Type B pancreatic cell (in vitro differentiated cells): ENCODE measurements around the gene SEMA4D. TPM values are rescaled to one million over a fixed set of nuclear protein-coding genes. Genes with fewer than 3 reads are reported as not detected.

Experiments
- DNase-seq: peaks from one replicate; pipeline ENCODE4 v3.0.0; 2021; ENCODE audit warnings: mixed read lengths; ENCODE audit not compliant: unreplicated experiment; ENCODE audit errors: extremely low spot score
- H3K27ac Mint-ChIP-seq: 2 replicates; pipeline ENCODE4 v1.8.0; 2021; ENCODE audit warnings: mild to moderate bottlenecking, mixed read lengths
- H3K27me3 Mint-ChIP-seq: 2 replicates; pipeline ENCODE4 v1.8.0; 2021; ENCODE audit warnings: mixed read lengths
- H3K36me3 Mint-ChIP-seq: 2 replicates; pipeline ENCODE4 v1.8.0; 2021; ENCODE audit warnings: mixed read lengths
- H3K4me1 Mint-ChIP-seq: one replicate; pipeline ENCODE4 v1.8.0; 2021; ENCODE audit warnings: mixed read lengths; ENCODE audit not compliant: unreplicated experiment
- H3K4me3 Mint-ChIP-seq: 2 replicates; pipeline ENCODE4 v1.8.0; 2021; ENCODE audit warnings: mild to moderate bottlenecking, mixed read lengths
- H3K9me3 Mint-ChIP-seq: 2 replicates; pipeline ENCODE4 v1.8.0; 2021; ENCODE audit warnings: mixed read lengths
- total RNA-seq: library from RNA; stranded (reverse); gene quantifications from 2 replicates; pipeline ENCODE4 v1.2.1, GENCODE V29; 2021; ENCODE audit warnings: low replicate concordance
- TF ChIP-seq, protein P1 (sequence below): fragments of 200-600 bp; sonication (generic); conservative IDR thresholded peaks from 2 replicates; pipeline ENCODE4 v1.5.0; 2021; ENCODE audit warnings: antibody characterized with exemption, mild to moderate bottlenecking

Gene SEMA4D
- total RNA-seq, 1 donor from 2014 or later: 32.3 TPM

DNA sequence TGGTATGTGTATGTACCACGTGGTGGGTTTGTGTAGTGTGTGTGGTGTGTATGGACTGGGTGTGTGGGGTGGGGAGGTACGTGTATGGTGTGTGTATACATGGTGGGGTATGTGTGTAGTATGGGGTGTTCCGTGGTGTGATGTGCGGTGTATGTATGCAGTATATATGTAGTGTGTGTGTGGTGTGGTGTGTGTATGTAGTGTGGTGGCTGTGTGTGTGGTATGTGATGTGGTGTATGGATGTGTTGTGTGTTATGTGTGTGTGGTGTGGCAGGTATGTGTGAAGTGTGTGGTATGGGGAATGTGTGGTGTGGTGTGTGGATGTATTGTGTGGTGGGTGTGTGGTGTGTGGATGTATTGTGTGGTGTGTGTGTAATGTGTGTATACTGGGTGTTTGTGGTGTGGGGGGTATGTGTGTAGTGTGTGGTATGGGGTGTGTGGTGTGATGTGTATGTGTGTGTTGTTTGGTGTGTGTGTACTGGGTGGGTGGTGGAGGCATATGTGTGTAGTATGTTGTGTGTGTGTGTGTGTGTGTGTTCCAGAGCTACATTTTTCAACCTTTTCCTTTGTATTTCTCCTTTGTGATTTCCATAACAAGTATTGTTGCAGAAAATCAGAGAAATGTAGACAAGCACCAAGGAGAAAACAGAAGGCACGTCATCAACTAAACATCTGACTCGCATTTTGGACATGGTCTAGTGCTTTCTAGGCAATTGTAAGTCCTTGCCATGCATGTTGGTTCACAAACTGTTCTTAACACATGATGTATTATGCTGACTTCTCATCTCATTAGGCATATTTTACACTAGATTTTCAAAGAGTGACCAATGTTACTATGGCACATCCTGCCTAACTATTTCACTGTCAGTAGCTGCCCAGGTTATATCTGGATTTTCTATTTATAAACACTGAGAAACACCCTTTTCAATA lies 13.2 kb downstream of the SEMA4D start:
- Mint-ChIP-seq H3K36me3 (peaks cover 19% of the 10 kb centered on the region), H3K4me1 (peaks cover 21% of the 10 kb centered on the region)

DNA sequence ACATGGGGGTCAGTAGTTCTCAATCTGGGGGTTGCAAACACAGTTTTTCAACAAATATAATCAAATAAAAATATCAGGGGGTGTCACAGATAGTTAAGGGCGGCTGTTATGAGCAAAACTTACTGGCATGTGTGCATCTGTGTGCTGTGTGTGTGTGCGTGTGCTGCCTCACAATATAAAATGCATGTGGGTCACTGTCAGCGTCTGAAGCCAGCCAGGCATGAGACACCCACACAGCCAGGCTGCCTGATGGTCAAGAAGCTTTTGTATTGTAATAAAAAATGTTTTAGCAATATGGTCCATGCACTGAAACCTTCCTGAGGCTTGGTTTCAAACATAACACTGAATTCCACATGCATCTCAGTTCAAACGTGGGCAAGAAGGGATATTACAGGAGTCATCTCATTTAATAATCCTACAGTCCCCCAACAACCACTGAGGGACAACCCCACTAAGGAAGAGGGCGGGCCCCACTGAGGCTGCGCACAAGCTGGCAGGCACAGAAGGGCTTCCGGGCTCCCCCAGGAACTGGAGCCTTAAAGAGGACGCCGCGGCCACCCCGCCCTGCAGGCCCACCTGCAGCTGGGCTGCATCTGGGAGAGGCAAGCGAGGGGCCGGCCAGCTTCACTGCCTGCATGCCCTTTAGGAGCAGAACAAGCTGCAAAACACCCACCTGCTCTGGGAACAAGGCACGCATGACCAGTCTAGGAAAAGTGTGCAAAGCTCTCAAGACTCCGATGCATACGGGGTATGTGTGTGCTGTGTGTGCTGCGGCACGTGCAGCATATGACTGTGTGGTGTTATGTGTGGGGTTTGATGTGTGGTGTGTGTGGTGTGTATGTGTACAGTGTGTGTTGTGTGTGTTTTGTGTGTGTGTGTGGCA lies 14.1 kb downstream of the SEMA4D start:
- no peak overlapping the region for H3K27ac Mint-ChIP-seq
- peaks cover 21% of the 10 kb centered on the region for H3K4me1 Mint-ChIP-seq
- no peaks in the 10 kb centered on the region for H3K27me3 Mint-ChIP-seq
- peaks cover 3% of the 10 kb centered on the region for H3K9me3 Mint-ChIP-seq
- TF ChIP-seq, protein P1, sequence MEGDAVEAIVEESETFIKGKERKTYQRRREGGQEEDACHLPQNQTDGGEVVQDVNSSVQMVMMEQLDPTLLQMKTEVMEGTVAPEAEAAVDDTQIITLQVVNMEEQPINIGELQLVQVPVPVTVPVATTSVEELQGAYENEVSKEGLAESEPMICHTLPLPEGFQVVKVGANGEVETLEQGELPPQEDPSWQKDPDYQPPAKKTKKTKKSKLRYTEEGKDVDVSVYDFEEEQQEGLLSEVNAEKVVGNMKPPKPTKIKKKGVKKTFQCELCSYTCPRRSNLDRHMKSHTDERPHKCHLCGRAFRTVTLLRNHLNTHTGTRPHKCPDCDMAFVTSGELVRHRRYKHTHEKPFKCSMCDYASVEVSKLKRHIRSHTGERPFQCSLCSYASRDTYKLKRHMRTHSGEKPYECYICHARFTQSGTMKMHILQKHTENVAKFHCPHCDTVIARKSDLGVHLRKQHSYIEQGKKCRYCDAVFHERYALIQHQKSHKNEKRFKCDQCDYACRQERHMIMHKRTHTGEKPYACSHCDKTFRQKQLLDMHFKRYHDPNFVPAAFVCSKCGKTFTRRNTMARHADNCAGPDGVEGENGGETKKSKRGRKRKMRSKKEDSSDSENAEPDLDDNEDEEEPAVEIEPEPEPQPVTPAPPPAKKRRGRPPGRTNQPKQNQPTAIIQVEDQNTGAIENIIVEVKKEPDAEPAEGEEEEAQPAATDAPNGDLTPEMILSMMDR: no peak
- H3K36me3 Mint-ChIP-seq: peaks cover 24% of the 10 kb centered on the region
- no peak overlapping the region for H3K4me3 Mint-ChIP-seq
- no peak for DNase-seq

More for the DNA sequence above, 13.2 kb downstream of the SEMA4D start:
- Mint-ChIP-seq H3K9me3 (peaks cover 5% of the 10 kb centered on the region), H3K27ac (no peak overlapping the region), H3K4me3 (no peak overlapping the region), H3K27me3 (no peaks in the 10 kb centered on the region)
- TF ChIP-seq, protein P1: no peak
- no peak for DNase-seq

- no peak for DNase-seq
- Mint-ChIP-seq H3K27ac (no peak overlapping the region), H3K4me3 (no peak overlapping the region), H3K4me1 (peaks cover 26% of the 10 kb centered on the region), H3K27me3 (no peaks in the 10 kb centered on the region), H3K9me3 (no peaks in the 10 kb centered on the region), H3K36me3 (peaks cover 26% of the 10 kb centered on the region)
- TF ChIP-seq, protein P1: no peak
These were observed 15.0 kb downstream of the SEMA4D start for GRCh38 chr9:89482901-89483361.

GRCh38 chr9:89482056-89482851 lies 15.7 kb downstream of the SEMA4D start:
- H3K36me3 Mint-ChIP-seq: peaks cover 24% of the 10 kb centered on the region
- peaks cover 32% of the 10 kb centered on the region for H3K4me1 Mint-ChIP-seq
- no peak for DNase-seq
- no peak overlapping the region for H3K4me3 Mint-ChIP-seq
- no peaks in the 10 kb centered on the region for H3K9me3 Mint-ChIP-seq
- no peak overlapping the region for H3K27ac Mint-ChIP-seq
- TF ChIP-seq, protein P1: no peak
- no peaks in the 10 kb centered on the region for H3K27me3 Mint-ChIP-seq

DNA sequence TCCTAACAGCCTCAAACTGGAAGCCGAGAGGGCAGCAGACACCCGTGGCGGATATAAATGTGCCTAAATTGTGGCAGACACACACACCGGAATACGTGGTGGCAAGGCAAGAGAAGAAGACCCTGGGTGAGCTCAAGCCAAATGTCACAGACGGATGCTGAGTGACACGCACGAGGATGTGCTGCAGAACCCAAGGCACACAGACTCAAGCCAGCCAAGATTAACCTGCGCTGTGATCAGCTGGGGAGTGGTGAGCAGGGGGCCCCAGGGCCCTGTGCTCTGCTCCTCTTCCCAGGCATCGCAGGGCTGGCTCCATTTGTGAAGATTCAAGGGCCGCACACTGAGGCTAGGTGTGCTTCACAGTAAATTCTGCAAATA lies 16.4 kb downstream of the SEMA4D start:
- Mint-ChIP-seq H3K27ac (no peak overlapping the region), H3K27me3 (no peaks in the 10 kb centered on the region), H3K4me1 (peaks cover 36% of the 10 kb centered on the region), H3K9me3 (no peaks in the 10 kb centered on the region), H3K4me3 (no peak overlapping the region), H3K36me3 (peaks cover 22% of the 10 kb centered on the region)
- no peak for DNase-seq
- TF ChIP-seq, protein P1: no peak
